ENCODE measurements around the gene RHBDD3.
"Not testable (repeated sequence)": the region's sequence is repeated elsewhere in the genome, so short reads cannot be mapped to it uniquely, and the experiment has no call there.

RHBDD3 gene

DNA sequence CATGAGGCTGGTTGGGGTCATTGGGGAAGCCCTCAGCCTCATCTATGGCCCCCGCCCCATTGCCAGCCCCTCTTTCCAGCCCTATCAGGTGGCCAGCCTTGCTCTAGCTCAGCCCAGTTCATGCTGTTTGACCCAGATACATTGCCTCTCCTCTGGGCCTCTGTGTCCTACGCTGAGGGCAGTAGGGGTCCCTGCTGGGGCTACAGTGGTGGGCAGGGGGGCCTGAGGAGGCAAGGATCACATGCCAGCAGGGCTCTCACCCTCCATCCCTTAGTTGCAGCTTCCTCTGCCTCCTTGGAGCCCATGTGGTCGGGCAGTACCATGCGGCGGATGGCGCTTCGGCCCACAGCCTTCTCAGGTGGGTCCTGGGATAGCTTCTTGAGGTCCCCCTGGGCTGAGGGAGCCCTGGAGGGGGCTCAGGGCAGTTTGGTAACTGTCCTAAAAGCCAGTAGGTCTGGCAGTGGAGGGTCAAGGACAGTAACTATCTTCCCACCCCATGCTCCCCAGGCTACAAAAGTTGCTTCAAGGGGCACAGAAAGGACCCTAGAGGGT lies 42.8 kb downstream of the RHBDD3 start:
- in situ Hi-C loops (cut with MboI; ENCODE audit: low pct_unique_long_range_greater_than_20kb, low sequenced_read_pairs), result no loop called here
- no peak for DNase-seq

GRCh38 chr22:29224121-29224858 lies 43.5 kb downstream of the RHBDD3 start:
- DNase-seq, result no peak
- in situ Hi-C loops (cut with MboI; ENCODE audit: low pct_unique_long_range_greater_than_20kb, low sequenced_read_pairs), result no loop called here

DNA sequence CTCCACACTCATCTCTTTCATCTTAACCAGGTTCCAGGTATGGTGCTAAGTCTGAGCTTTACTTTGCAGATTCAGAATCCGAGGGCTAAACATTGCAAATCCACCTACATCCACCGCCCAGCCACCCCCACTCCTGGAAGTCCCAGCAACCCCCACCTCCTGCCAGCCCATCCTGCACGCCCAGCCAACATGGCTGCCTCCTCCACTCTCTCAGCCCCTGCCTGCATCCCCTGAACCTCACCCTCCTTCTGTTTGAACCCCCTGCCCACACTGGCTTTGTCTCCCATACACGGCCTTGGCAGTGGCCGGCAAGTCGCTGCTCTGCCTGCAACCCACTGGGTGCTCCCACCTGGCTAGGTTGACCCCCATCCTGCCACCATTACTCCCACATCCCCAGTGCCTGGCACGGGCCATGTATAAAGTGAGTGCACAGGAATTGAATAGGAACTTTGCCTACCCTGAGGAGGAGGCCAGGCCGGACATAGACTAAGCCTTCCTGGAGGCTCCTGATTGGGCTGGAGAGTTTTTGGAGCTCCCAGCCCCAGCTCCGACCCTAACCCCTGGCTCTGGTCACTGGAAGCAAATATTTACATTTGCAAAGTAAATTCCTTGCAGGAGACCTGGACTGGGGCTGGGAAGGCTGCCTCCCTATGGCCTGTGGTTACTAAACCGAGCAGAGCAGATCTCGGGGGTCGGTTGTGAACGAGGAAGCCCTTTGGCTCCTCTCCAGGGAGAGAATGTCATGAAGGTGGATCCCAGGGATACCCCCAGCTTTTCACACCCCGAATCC lies 47.7 kb downstream of the RHBDD3 start:
- in situ Hi-C loops (cut with MboI; ENCODE audit: low pct_unique_long_range_greater_than_20kb, low sequenced_read_pairs), result no loop called here
- DNase-seq, result no peak

GRCh38 chr22:29219409-29219782 lies 48.4 kb downstream of the RHBDD3 start:
- in situ Hi-C loops (cut with MboI; ENCODE audit: low pct_unique_long_range_greater_than_20kb, low sequenced_read_pairs); DNase-seq: not testable (repeated sequence)

GRCh38 chr22:29218758-29219408 lies 48.9 kb downstream of the RHBDD3 start:
- in situ Hi-C loops (cut with MboI; ENCODE audit: low pct_unique_long_range_greater_than_20kb, low sequenced_read_pairs), result no loop called here
- no peak for DNase-seq

- in situ Hi-C loops (cut with MboI; ENCODE audit: low pct_unique_long_range_greater_than_20kb, low sequenced_read_pairs), result no loop called here
- no peak for DNase-seq
Measured at GRCh38 chr22:29217827-29218757, 49.7 kb downstream of the RHBDD3 start.

- in situ Hi-C loops (cut with MboI; ENCODE audit: low pct_unique_long_range_greater_than_20kb, low sequenced_read_pairs), result no loop called here
- no peak for DNase-seq
Measured at GRCh38 chr22:29216873-29217666, 50.7 kb downstream of the RHBDD3 start.

DNA sequence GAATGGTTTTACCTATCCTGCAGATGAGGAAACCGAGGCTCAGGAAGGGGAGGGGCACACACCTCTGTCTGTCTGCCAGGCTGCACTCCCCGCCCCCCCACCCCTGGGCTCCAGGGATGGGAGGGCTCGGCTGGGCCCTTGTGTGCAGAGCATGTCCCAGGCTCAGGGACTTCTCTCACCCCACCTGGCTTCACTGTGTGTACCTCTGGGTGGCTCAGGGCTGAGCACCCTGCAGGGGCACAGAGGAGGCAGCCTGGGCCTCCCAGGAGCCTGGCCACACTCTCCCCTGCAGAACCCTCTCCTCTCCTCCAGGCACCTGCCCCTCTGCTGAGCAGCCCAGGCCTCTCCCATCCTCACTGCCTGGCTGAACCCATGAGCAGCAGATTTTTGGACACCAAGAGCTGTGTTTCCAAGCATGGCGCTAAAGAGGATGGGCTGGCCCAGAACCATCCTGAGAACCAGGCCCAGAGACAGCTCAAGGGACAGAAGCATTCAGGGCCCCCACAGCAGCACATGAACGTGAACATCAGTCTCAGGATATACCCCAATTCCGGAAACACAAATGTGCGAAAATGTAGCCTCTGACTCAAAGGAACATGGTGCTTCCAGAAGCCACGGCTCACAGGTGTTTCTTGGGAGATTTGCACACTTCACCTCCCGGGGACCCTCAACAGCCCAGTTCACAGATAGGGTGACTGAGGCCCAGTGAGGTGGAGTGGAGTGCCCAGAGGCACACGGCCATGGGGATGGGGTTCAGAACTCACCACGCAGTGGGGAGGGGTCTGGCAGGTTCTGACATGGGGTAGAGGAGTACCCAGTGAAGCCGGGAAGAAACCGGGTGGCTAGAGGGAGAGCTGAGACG lies 51.5 kb downstream of the RHBDD3 start:
- in situ Hi-C loops (cut with MboI; ENCODE audit: low pct_unique_long_range_greater_than_20kb, low sequenced_read_pairs), result no loop called here

GRCh38 chr22:29215012-29215860 lies 52.5 kb downstream of the RHBDD3 start:
- in situ Hi-C loops (cut with MboI; ENCODE audit: low pct_unique_long_range_greater_than_20kb, low sequenced_read_pairs), result no loop called here
- no peak for DNase-seq

More for the DNA sequence above, 51.5 kb downstream of the RHBDD3 start:
- DNase-seq, result no peak

GRCh38 chr22:29214232-29214631 lies 53.5 kb downstream of the RHBDD3 start:
- in situ Hi-C loops (cut with MboI; ENCODE audit: low pct_unique_long_range_greater_than_20kb, low sequenced_read_pairs), result no loop called here

GRCh38 chr22:29213493-29213892 lies 54.3 kb downstream of the RHBDD3 start:
- in situ Hi-C loops (cut with MboI; ENCODE audit: low pct_unique_long_range_greater_than_20kb, low sequenced_read_pairs), result no loop called here

More at GRCh38 chr22:29214232-29214631, 53.5 kb downstream of the RHBDD3 start:
- no peak for DNase-seq

GRCh38 chr22:29212743-29213142 lies 55.0 kb downstream of the RHBDD3 start:
- in situ Hi-C loops (cut with MboI; ENCODE audit: low pct_unique_long_range_greater_than_20kb, low sequenced_read_pairs), result no loop called here
- DNase-seq, result no peak

More at GRCh38 chr22:29213493-29213892, 54.3 kb downstream of the RHBDD3 start:
- DNase-seq, result no peak

DNA sequence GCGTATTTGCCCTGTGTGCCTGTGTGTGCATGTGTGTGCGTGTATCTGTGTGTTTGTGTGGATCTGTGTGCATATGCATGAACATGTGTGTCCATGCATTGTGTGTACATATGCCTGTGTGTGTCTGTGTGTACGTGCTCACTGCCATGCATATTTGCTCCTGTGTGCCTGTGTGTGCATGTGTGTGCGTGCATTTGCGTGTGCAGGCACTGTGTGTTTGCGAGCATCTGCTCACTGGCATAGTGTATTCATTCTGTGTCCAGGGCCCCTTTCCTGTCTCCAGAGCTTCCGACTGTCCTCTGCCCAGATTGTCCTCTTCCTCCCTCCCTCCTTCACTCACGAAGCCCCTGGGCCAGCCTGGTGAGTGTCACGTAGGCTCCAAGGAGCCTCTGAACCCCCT lies 56.3 kb downstream of the RHBDD3 start:
- in situ Hi-C loops (cut with MboI; ENCODE audit: low pct_unique_long_range_greater_than_20kb, low sequenced_read_pairs), result no loop called here
- DNase-seq, result no peak

- no peak for DNase-seq
- in situ Hi-C loops (cut with MboI; ENCODE audit: low pct_unique_long_range_greater_than_20kb, low sequenced_read_pairs), result no loop called here
Measured at GRCh38 chr22:29211066-29211465, 56.7 kb downstream of the RHBDD3 start.
